A673 (cell line): ENCODE measurements around the gene WFS1.

ENCODE experiments used
- EZH2 ChIP-seq: fragments of 200-600 bp; sonication (generic); IDR thresholded peaks from 2 replicates; pipeline ENCODE4 v1.6.1; 2017; ENCODE audit warnings: borderline replicate concordance, low read depth, mild to moderate bottlenecking, mixed read lengths, antibody characterized with exemption, low read length; ENCODE audit not compliant: poor library complexity, severe bottlenecking
- TF ChIP-seq, protein P1 (sequence below): fragments of 300-800, 200-600 bp; sonication (generic); conservative IDR thresholded peaks from 2 replicates; pipeline ENCODE4 v1.5.1; 2017; ENCODE audit warnings: low read depth, mild to moderate bottlenecking, antibody characterized with exemption, low read length, moderate library complexity, mixed read lengths

DNA sequence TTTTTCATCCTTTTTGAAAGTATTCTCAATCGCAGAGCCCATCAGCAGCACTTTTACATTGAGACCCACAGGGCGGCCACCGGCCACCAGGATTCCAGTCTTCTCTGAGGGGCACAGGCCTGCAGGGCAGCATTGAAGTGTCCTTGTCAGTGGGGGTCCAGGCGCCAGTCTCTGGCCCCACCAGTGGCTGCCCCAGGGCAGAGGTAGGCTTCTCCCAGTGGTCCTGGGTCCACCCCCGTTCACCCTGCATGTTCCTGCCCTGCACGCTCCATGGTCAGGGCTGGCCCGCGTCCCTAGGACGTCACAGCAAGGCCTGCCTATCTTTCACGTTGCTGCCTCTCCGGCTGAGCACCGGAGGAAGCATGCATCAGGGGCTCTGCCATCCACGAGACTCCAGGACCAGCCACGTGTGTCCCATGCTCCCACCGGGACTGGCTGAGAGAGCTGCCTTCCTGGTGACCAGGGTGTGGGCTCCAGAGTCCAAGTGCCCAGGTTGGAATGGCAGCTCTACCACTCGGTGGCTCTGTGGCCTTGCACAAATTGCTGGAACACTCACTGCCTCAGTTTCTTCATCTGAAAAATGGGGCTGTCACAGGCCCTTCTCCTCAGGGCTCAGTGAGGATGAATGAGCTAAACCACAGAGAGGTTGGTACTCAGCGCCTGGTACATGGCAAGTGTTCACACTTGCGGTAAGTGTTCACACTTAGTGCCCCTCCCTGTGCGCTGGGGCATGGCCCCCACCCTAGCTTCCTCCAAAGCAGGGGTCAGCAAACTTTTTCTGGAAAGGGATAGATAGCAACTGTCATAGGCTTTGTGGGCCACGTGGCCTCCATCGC lies 38.6 kb upstream of the WFS1 start:
- TF ChIP-seq, protein P1, sequence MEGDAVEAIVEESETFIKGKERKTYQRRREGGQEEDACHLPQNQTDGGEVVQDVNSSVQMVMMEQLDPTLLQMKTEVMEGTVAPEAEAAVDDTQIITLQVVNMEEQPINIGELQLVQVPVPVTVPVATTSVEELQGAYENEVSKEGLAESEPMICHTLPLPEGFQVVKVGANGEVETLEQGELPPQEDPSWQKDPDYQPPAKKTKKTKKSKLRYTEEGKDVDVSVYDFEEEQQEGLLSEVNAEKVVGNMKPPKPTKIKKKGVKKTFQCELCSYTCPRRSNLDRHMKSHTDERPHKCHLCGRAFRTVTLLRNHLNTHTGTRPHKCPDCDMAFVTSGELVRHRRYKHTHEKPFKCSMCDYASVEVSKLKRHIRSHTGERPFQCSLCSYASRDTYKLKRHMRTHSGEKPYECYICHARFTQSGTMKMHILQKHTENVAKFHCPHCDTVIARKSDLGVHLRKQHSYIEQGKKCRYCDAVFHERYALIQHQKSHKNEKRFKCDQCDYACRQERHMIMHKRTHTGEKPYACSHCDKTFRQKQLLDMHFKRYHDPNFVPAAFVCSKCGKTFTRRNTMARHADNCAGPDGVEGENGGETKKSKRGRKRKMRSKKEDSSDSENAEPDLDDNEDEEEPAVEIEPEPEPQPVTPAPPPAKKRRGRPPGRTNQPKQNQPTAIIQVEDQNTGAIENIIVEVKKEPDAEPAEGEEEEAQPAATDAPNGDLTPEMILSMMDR, result no peak
- TF ChIP-seq EZH2, result no peak
